ENCODE measurements around the gene SPPL3.
A peak's percentile ranks its signal among the peaks of the same experiment; 100 is the strongest.
"Not testable (repeated sequence)": the region's sequence is repeated elsewhere in the genome, so short reads cannot be mapped to it uniquely, and the experiment has no call there.

The SPPL3 gene

GRCh38 chr12:120921637-120922036 lies 17.5 kb upstream of the SPPL3 start:
- no peak for DNase-seq (ENCODE audit: low read depth in 3 of 3, low spot score in 1 of 3)

DNA sequence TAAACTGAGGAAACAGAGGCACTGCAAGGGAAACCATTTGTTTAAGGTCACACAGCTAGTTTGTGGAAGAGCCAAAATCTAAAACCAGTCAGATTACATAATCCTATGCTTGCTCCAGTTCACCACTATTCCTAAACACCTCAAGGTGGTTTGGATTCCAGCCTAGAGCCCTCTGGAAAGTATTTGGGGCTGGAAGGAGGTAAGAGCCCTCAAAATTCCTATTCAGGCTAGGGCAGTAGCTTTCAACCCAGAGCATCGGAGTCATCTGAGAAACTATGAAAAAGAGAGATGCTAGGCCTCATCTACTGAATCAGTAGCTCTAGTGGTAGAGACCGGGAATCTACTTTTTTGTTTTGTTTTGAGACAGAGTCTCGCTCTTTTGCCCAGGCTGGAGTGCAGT lies 16.0 kb upstream of the SPPL3 start:
- no peak for DNase-seq (ENCODE audit: low read depth in 3 of 3, low spot score in 1 of 3)

- no peak for DNase-seq (ENCODE audit: low read depth in 3 of 3, low spot score in 1 of 3)
These were observed 13.6 kb upstream of the SPPL3 start for GRCh38 chr12:120917748-120918147.

DNA sequence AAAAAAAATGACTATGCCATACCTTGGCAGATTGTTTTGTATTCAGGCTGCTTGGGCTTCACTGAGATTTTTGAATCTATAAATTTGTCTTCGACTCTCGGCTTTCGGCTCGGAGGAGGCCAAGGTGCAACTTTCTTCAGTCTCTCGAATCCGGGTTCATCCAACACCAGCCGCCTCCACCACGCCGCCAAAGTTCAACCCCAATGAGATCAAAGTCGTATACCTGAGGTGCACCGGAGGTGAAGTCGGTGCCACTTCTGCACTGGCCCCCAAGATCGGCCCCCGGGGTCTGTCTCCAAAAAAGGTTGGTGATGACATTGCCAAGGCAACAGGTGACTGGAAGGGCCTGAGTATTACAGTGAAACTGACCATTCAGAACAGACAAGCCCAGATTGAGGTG lies 12.4 kb upstream of the SPPL3 start:
- DNase-seq (ENCODE audit: low read depth in 3 of 3, low spot score in 1 of 3), result no peak

DNA sequence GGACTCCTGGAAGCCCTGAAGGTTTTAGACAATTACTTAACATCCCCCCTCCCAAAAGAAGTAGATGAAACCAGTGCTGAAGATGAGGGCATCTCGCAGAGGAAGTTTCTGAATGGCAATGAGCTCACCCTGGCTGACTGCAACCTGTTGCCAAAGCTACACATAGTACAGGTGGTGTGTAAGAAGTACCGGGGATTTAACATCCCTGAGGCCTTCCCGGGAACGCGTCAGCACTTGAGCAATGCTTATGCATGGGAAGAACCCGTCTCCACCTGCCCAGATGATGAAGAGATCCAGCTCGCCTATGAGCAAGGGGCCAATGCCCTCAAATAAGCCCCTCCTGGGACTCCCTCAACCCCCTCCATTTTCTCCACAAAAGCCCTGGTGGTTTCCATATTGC lies 10.6 kb upstream of the SPPL3 start:
- no peak for DNase-seq (ENCODE audit: low read depth in 3 of 3, low spot score in 1 of 3)

GRCh38 chr12:120909633-120910298 lies 5.6 kb upstream of the SPPL3 start:
- DNase-seq (ENCODE audit: low read depth in 3 of 3, low spot score in 1 of 3), result no peak

- DNase-seq (ENCODE audit: low read depth in 3 of 3, low spot score in 1 of 3), result no peak
These were observed 1.8 kb upstream of the SPPL3 start for GRCh38 chr12:120905856-120906384.

DNA sequence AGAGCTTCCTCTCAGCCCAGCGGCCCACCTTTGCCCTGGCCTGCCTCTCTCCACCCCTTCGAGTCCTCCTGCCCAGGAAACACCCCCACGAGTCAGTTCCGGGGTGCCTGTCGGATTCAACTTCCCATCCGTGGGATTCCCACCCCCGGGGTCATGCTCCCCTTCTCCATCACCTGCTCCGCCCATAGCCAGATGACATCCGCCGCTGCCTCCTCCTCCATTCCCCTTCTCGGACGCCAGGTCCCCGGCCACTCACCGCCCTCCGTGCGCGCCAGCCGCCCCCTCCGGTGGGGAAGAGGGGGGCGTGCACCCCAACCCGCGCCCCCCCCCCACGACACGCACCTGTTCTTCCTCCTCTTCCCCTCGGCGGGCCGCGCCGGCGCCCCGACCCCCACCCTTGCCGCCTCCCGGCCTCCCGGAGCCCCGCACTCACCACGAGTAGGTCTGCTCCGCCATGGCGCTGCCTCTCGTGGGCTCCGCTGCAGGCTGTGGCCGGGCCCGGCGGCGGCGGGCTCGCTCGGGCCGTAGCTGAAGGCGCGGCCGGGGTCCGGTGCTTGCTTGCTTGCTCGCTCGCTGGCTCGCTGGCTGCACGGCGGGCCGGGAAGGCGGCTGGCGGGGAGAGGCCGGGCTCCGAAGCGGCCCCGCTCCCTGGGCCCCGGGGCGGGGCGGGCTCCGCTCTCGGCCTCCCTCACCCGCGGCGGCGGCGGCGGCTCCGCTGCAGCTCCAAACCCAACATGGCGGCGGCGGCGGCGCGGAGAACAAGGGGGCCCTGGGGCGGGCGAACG lies 554 bp downstream of the SPPL3 start:
- peak in 2 of 3 donors; percentile 19 to 38 for DNase-seq (ENCODE audit: low read depth in 3 of 3, low spot score in 1 of 3)

DNA sequence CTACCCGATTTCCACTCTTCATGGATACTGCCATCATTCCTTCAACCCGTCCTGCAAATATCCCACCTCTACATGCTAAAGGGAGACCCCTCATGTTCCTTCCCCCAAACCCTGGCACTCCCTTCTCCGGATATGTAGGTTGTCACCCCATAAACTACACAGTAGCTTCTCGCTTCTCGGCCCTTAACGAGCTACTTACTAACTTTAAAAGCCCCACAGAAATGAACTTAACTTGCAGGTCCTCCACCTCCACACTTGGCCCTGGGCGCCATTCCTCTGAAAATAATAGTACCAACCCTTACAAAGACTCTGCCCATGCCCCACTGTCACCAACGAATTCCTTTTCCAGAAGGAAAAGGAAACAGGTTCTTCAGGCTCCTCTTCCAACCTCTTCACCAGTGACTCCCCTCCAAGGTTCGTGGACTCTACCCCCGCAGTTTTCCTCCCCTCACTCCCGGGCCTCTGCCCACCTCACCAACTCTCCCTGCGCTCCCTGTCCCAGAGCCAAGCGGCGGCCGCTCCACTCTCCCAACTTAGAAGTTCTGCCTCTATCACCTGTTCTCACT lies 1.2 kb downstream of the SPPL3 start:
- DNase-seq (ENCODE audit: low read depth in 3 of 3, low spot score in 1 of 3), result no peak

- no peak for DNase-seq (ENCODE audit: low read depth in 3 of 3, low spot score in 1 of 3)
These were observed 2.3 kb downstream of the SPPL3 start for GRCh38 chr12:120901818-120902217.

- not testable (repeated sequence) for DNase-seq (ENCODE audit: low read depth in 3 of 3, low spot score in 1 of 3)
These were observed 3.1 kb downstream of the SPPL3 start for GRCh38 chr12:120901101-120901500.

- no peak for DNase-seq (ENCODE audit: low read depth in 3 of 3, low spot score in 1 of 3)
These were observed 8.6 kb downstream of the SPPL3 start for GRCh38 chr12:120895532-120895931.

DNA sequence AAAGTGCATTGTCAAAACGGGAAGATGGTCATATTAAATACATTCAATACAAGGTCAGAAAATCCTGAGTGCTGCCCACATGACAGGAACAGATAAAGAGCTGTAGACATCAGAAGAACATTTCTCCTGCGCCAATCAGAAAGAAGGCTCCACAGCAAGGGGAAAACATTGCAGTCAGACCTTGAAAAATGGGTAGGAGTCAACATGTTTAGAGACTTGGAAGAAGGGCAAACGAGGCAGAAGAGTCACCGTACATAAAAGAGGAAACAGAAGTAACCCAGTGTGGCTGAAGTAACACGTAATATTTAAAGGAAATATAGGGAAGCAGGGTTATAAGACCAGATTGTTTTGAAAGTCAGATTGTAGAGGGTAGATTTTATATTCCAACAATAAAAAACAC lies 11.9 kb downstream of the SPPL3 start:
- DNase-seq (ENCODE audit: low read depth in 3 of 3, low spot score in 1 of 3), result no peak

- DNase-seq (ENCODE audit: low read depth in 3 of 3, low spot score in 1 of 3), result no peak
These were observed 13.2 kb downstream of the SPPL3 start for GRCh38 chr12:120890963-120891362.

DNA sequence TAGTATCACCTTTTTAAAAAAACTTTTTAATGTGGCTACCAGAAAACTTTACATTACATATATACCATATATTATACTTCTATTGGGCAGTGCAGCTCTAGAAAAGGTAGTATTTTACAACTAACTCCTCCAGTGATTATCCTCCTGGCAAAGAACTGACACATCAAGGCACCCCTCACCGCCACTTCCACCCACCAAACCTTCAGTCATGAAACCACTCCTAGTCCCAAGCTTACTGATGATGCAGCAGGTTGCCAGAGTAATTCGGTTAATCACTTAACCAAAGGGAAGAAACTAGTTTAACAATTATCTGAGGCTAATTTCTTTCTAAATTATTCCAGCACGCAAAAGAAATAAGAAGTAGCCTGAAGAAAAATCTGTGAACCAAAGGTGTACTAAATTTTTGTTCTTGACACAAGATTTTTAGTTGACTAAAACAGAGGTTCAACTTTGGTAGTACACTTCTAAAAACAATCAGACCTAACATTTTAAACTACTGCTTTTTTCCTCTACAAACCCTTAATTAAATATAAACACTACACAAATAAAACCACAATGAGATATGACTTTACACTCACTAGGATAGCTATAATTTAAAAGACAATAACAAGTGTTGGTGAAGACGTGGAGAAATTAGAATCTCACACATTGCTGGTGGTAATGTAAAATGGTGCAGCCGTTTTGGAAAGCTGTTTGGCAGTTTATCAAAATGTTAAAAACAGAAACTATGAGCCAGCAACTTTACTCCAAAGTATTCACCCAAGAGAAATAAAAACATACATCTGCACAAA lies 16.7 kb downstream of the SPPL3 start:
- DNase-seq (ENCODE audit: low read depth in 3 of 3, low spot score in 1 of 3), result no peak

- no peak for DNase-seq (ENCODE audit: low read depth in 3 of 3, low spot score in 1 of 3)
These were observed 17.7 kb downstream of the SPPL3 start for GRCh38 chr12:120886199-120887018.

- no peak for DNase-seq (ENCODE audit: low read depth in 3 of 3, low spot score in 1 of 3)
These were observed 18.6 kb downstream of the SPPL3 start for GRCh38 chr12:120885521-120885920.

DNA sequence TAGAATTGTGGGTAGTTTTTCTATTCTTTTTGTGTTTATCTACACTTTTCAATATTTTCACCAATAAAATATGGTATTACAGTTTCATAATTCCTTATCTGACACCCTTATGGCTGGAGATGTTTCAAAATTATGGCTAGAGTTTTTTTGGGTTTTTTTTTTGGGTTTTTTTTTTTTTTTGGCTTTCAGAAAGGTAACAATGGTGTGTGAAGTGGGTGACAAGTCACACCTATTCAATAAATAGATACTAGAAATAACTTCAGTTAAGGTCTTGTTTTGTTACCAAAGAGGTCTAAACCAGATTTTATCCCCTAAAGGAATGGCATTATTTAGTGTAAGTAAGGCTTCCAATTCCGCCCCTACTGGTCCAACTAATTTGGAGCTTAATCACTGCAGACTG lies 19.5 kb downstream of the SPPL3 start:
- no peak for DNase-seq (ENCODE audit: low read depth in 3 of 3, low spot score in 1 of 3)

- no peak for DNase-seq (ENCODE audit: low read depth in 3 of 3, low spot score in 1 of 3)
These were observed 22.1 kb downstream of the SPPL3 start for GRCh38 chr12:120882055-120882555.

GRCh38 chr12:120879718-120880300 lies 24.3 kb downstream of the SPPL3 start:
- DNase-seq (ENCODE audit: low read depth in 3 of 3, low spot score in 1 of 3), result no peak
